H1 (cell line): ENCODE data around the gene PDE1C. TPM values are rescaled to one million over a fixed set of nuclear protein-coding genes. Genes with fewer than 3 reads are reported as not detected.

Experiments
- CTCF ChIA-PET: fragments of 300-600 bp; sonication (Branson Sonifier 250); formaldehyde crosslinking; loops from one replicate; lab custom pipeline; 2021; ENCODE audit not compliant: partially characterized antibody; lab: Charles Lee
- POLR2A ChIA-PET: fragments of 300-600 bp; sonication (Branson Sonifier 250); formaldehyde crosslinking; loops from one replicate; lab custom pipeline; 2021; ENCODE audit warnings: inconsistent platforms; ENCODE audit not compliant: partially characterized antibody; lab: Charles Lee
- DNase-seq, 2 experiments: peaks; one replicate each; pipeline versions ENCODE4 v3.0.0 to v3.0.0-alpha.2; 2010 to 2022; ENCODE audit warnings: low spot score in 2 of 2, low read depth in 1 of 2, mixed read lengths in 1 of 2
- FAIRE-seq: peaks from 2 replicates; lab custom pipeline; 2011; peaks lifted over from hg19 to GRCh38; lab: Jason Lieb, UNC
- H2AFZ ChIP-seq: 2 replicates; pipeline ENCODE4 v1.8.1; 2012; ENCODE audit warnings: low read length, inconsistent platforms
- H2AK5ac ChIP-seq: 2 replicates; pipeline ENCODE4 v1.6.1; 2013; ENCODE audit warnings: low read depth, low read length
- H2BK120ac ChIP-seq: replicated peaks from 2 replicates; pipeline ENCODE3; 2013; ENCODE audit warnings: low read depth, low read length, inconsistent platforms
- H2BK12ac ChIP-seq: 2 replicates; pipeline ENCODE4 v1.6.1; 2013; ENCODE audit warnings: low read depth, low read length
- H2BK15ac ChIP-seq: 2 replicates; pipeline ENCODE4 v1.6.1; 2013; ENCODE audit warnings: low read length
- H2BK20ac ChIP-seq: 2 replicates; pipeline ENCODE4 v1.6.1; 2013; ENCODE audit warnings: low read length
- H2BK5ac ChIP-seq: 2 replicates; pipeline ENCODE4 v1.6.1; 2013; ENCODE audit warnings: low read depth, low read length
- H3K14ac ChIP-seq: 2 replicates; pipeline ENCODE4 v1.6.1; 2013; ENCODE audit warnings: inconsistent platforms; ENCODE audit not compliant: insufficient read length
- H3K18ac ChIP-seq: 2 replicates; pipeline ENCODE4 v1.6.1; 2013; ENCODE audit warnings: low read length; ENCODE audit errors: extremely low read depth
- H3K23ac ChIP-seq: 2 replicates; pipeline ENCODE4 v1.6.1; 2013; ENCODE audit warnings: inconsistent platforms; ENCODE audit not compliant: insufficient read length
- H3K23me2 ChIP-seq: 2 replicates; pipeline ENCODE4 v1.6.1; 2013; ENCODE audit warnings: low read depth, low read length
- H3K27ac ChIP-seq: 2 replicates; pipeline ENCODE4 v1.6.1; 2011; ENCODE audit warnings: low read depth, low read length, inconsistent platforms
- H3K27me3 ChIP-seq, 4 experiments: replicated peaks in 1 of 4; 1 replicate in 1 of 4; 2 replicates in 3 of 4; pipeline versions ENCODE4 v1.6.1 to v1.8.1; 2011 to 2013; ENCODE audit warnings: low read length in 3 of 4, mild to moderate bottlenecking in 3 of 4, inconsistent platforms in 2 of 4, mixed read lengths in 2 of 4, moderate library complexity in 1 of 4; ENCODE audit not compliant: control insufficient read depth in 3 of 4, insufficient read depth in 3 of 4; ENCODE audit errors: extremely low read depth in 1 of 4
- H3K36me3 ChIP-seq, 4 experiments: 2 replicates each; pipeline versions ENCODE4 v1.6.1 to v1.8.1; 2011 to 2013; ENCODE audit warnings: mild to moderate bottlenecking in 4 of 4, low read length in 3 of 4, moderate library complexity in 2 of 4, control low read depth in 1 of 4, inconsistent platforms in 1 of 4; ENCODE audit not compliant: insufficient read depth in 4 of 4, control insufficient read depth in 2 of 4
- H3K4ac ChIP-seq: replicated peaks from 2 replicates; pipeline ENCODE3; 2013; ENCODE audit warnings: low read length, low read depth, mixed read lengths, inconsistent platforms; ENCODE audit not compliant: insufficient read length
- H3K4me1 ChIP-seq, 4 experiments: replicated peaks in 1 of 4; 1 replicate in 1 of 4; 2 replicates in 3 of 4; pipeline versions ENCODE4 v1.6.1 to v1.8.1; 2011 to 2013; ENCODE audit warnings: low read length in 3 of 4, inconsistent platforms in 2 of 4, mixed read lengths in 1 of 4; ENCODE audit not compliant: insufficient read depth in 4 of 4, control insufficient read depth in 3 of 4
- H3K4me2 ChIP-seq, 2 experiments: 2 replicates each; pipeline versions ENCODE4 v1.6.1 to v1.8.1; 2011 to 2013; ENCODE audit warnings: low read depth in 2 of 2, low read length in 2 of 2, control low read depth in 1 of 2, inconsistent platforms in 1 of 2, mild to moderate bottlenecking in 1 of 2; ENCODE audit not compliant: insufficient read depth in 1 of 2
- H3K4me3 ChIP-seq, 4 experiments: fragments of 200-600, 300-600 bp in 1 of 4; sonication (generic), shearing (Covaris generic), sonication (Bioruptor Twin) in 1 of 4; 2 replicates each; pipeline versions ENCODE4 v1.5.1 to v1.8.1; 2011 to 2016; ENCODE audit warnings: low read length in 4 of 4, low read depth in 3 of 4, control low read depth in 2 of 4, inconsistent platforms in 2 of 4, mild to moderate bottlenecking in 2 of 4, mixed read lengths in 1 of 4, moderate library complexity in 1 of 4; ENCODE audit not compliant: insufficient read depth in 2 of 4; ENCODE audit errors: extremely low read depth in 1 of 4
- H3K56ac ChIP-seq: replicated peaks from 2 replicates; pipeline ENCODE3; 2013; ENCODE audit warnings: low read depth, mild to moderate bottlenecking, mixed read lengths, low read length, inconsistent platforms; ENCODE audit not compliant: insufficient read length
- H3K79me1 ChIP-seq: 2 replicates; pipeline ENCODE4 v1.6.1; 2013; ENCODE audit warnings: low read depth, low read length, control low read depth
- H3K79me2 ChIP-seq, 2 experiments: 2 replicates each; pipeline versions ENCODE4 v1.6.1 to v1.8.1; 2012 to 2013; ENCODE audit warnings: low read length in 2 of 2, mild to moderate bottlenecking in 2 of 2, inconsistent platforms in 1 of 2; ENCODE audit not compliant: insufficient read depth in 2 of 2, control insufficient read depth in 1 of 2
- H3K9ac ChIP-seq, 4 experiments: replicated peaks in 1 of 4; 1 replicate in 1 of 4; 2 replicates in 3 of 4; pipeline versions ENCODE4 v1.6.1 to v1.8.1; 2011 to 2013; ENCODE audit warnings: low read depth in 3 of 4, low read length in 3 of 4, control low read depth in 2 of 4, mild to moderate bottlenecking in 2 of 4, moderate library complexity in 2 of 4, inconsistent platforms in 1 of 4; ENCODE audit errors: extremely low read depth in 1 of 4
- H3K9me3 ChIP-seq, 2 experiments: 2 replicates each; pipeline versions ENCODE4 v1.6.1 to v1.8.1; 2012 to 2013; ENCODE audit warnings: mild to moderate bottlenecking in 2 of 2, moderate library complexity in 2 of 2, control low read depth in 1 of 2, inconsistent platforms in 1 of 2, low read depth in 1 of 2, low read length in 1 of 2, mixed read lengths in 1 of 2; ENCODE audit not compliant: insufficient read depth in 2 of 2
- H4K20me1 ChIP-seq, 2 experiments: replicated peaks in 1 of 2; 2 replicates each; pipeline versions ENCODE3 to v1.8.1; 2011 to 2013; ENCODE audit warnings: inconsistent platforms in 2 of 2, low read length in 2 of 2, mild to moderate bottlenecking in 1 of 2; ENCODE audit not compliant: insufficient read depth in 2 of 2, control insufficient read depth in 1 of 2
- H4K5ac ChIP-seq: 2 replicates; pipeline ENCODE4 v1.6.1; 2013; ENCODE audit warnings: low read length, low read depth, mixed read lengths, inconsistent platforms; ENCODE audit not compliant: insufficient read length
- H4K8ac ChIP-seq: 2 replicates; pipeline ENCODE4 v1.8.0; 2013; ENCODE audit warnings: mild to moderate bottlenecking, moderate library complexity, low read length, inconsistent platforms; ENCODE audit not compliant: insufficient read depth; ENCODE audit errors: extremely low read depth
- H4K91ac ChIP-seq: replicated peaks from 2 replicates; pipeline ENCODE3; 2013; ENCODE audit warnings: low read length, mixed read lengths, inconsistent platforms; ENCODE audit not compliant: insufficient read length
- CREB1 ChIP-seq: IDR thresholded peaks from 2 replicates; pipeline ENCODE4 v1.6.1; 2012; ENCODE audit warnings: inconsistent platforms
- EZH2 ChIP-seq: fragments of 200-600 bp; sonication (generic); IDR thresholded peaks from 2 replicates; pipeline ENCODE4 v1.7.1; 2012; ENCODE audit warnings: low read depth, mild to moderate bottlenecking, moderate library complexity, low read length, inconsistent platforms; ENCODE audit not compliant: severe bottlenecking
- GABPA ChIP-seq: IDR thresholded peaks from 2 replicates; pipeline ENCODE4 v1.6.1; 2011; ENCODE audit warnings: mild to moderate bottlenecking, low read length, moderate library complexity, borderline replicate concordance; ENCODE audit not compliant: insufficient read depth
- GTF2F1 ChIP-seq: IDR thresholded peaks from 2 replicates; pipeline ENCODE4 v1.6.1; 2012; ENCODE audit warnings: low read depth, low read length, improper control_type of control experiment, borderline replicate concordance
- JUND ChIP-seq: IDR thresholded peaks from 2 replicates; pipeline ENCODE4 v1.6.1; 2011; ENCODE audit warnings: mild to moderate bottlenecking, improper control_type of control experiment, low read length
- NRF1 ChIP-seq: IDR thresholded peaks from 2 replicates; pipeline ENCODE4 v1.6.1; 2011; ENCODE audit warnings: mild to moderate bottlenecking, low read depth, low read length, improper control_type of control experiment
- SP4 ChIP-seq: IDR thresholded peaks from 2 replicates; pipeline ENCODE4 v1.6.1; 2012; ENCODE audit warnings: low read length, inconsistent platforms
- WGBS, 2 experiments: shearing (Covaris generic) in 1 of 2; methylation state at CpG; one replicate each; pipeline versions ENCODE4 v1.1.6 to v1.1.7; 2013 to 2015; ENCODE audit warnings: low lambda C conversion rate in 2 of 2, mixed read lengths in 2 of 2, inconsistent platforms in 1 of 2, low coverage in 1 of 2, missing lambda C conversion rate in 1 of 2; ENCODE audit not compliant: insufficient replicate concordance in 2 of 2, insufficient coverage in 1 of 2, insufficient read length in 1 of 2; ENCODE audit errors: extremely low coverage in 1 of 2, missing lambda C conversion rate in 1 of 2; 5-methylcytosine and 5-hydroxymethylcytosine counted together
- polyA plus RNA-seq, 7 experiments: library from polyadenylated mRNA; depleted of rRNA in 3 of 7; stranded (reverse) in 5 of 7; unstranded in 2 of 7; fragments of >200 nt in 5 of 7; fragments of 200-250 nt in 2 of 7; gene quantifications; 1 replicate in 5 of 7; 2 replicates in 1 of 7; 4 replicates in 1 of 7; pipeline versions ENCODE4 v1.2.1 to v1.2.3, GENCODE V29; 2011 to 2013; ENCODE audit warnings: missing spikeins in 2 of 7, mixed read lengths in 2 of 7
- total RNA-seq: library from RNA; stranded (reverse); fragmentation: NEBNext Ultra II Directional; extraction: Animal tissue kit (Norgen Biotek cat#: 25700); gene quantifications from 2 replicates; pipeline ENCODE4 v1.2.1, GENCODE V29; 2021

The PDE1C gene
- total and polyA plus RNA-seq, 2 of the 8 experiments (the other 6 are each of a cell fraction or from before 2014, with no cell fraction given) = 0.11 to 1.1 TPM

DNA sequence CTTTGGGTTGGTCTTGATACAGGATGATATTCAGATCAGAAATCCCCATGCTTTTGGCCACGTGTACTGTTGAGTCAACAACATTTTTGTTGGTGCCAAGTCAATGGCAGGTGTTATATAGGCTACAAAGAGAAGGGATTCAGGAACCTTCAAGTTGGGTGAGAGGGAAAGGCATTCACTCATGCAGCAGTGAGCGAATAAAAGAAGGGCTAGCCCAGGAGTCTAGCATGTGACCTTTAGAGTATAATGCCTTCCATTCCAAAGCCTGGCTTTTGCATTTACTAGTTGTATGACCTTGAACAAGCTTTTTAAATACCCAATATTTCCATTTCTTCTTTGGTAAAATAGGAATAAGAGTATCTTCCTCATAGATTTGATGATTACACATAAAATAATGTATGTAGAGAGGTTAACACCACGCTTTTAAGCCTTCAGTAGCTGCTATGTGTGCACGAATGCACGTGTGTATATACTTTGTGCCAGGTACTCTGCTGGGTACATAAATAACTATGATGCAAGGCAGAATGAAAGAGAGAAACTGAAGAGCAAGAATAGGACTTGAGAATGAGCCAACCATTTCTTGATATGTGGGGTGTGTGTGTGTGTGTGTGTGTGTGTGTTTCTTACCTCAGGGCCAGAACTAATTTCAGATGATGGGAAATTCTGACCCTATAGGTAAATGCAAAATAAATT lies 163.6 kb downstream of the PDE1C start:
- Histone ChIP-seq H2BK5ac (no peak overlapping the region), H4K8ac (no peak overlapping the region), H3K36me3 (no peaks in the 10 kb centered on the region), H3K27me3 (no peaks in the 10 kb centered on the region), H2AK5ac (no peak overlapping the region), H2BK12ac (no peak overlapping the region), H3K4me2 (no peak overlapping the region), H3K79me1 (no peaks in the 10 kb centered on the region), H3K79me2 (no peaks in the 10 kb centered on the region), H3K4me1 (no peaks in the 10 kb centered on the region), H3K56ac (no peak overlapping the region), H3K23me2 (no peaks in the 10 kb centered on the region), H4K91ac (no peak overlapping the region), H2BK20ac (no peak overlapping the region), H3K23ac (no peak overlapping the region), H2BK15ac (no peak overlapping the region), H4K5ac (no peak overlapping the region), H2AFZ (no peak overlapping the region), H3K14ac (no peak overlapping the region), H2BK120ac (no peak overlapping the region), H3K18ac (no peak overlapping the region), H3K4ac (no peak overlapping the region), H3K27ac (no peak overlapping the region), H3K4me3 (no peak overlapping the region), H3K9ac (no peak overlapping the region), H3K9me3 (no peaks in the 10 kb centered on the region), H4K20me1 (peaks cover 0 to 1% of the 10 kb centered on the region in 2 experiments)
- ChIA-PET POLR2A (no interaction called here), CTCF (no interaction called here)
- DNase-seq (no peak), FAIRE-seq (no peak)
- TF ChIP-seq NRF1 = no peak
- TF ChIP-seq GTF2F1 = no peak
- TF ChIP-seq CREB1 = no peak
- no peak for TF ChIP-seq JUND
- no peak for TF ChIP-seq SP4
- TF ChIP-seq EZH2 = no peak
- TF ChIP-seq GABPA = no peak
- 93% methylated on average over 5 of the region's 5 CpGs; no CpG with 5 or more reads in 1 of the 2 experiments for WGBS, 2 experiments
